GM21529 (cell line): ENCODE results near the gene LSP1.
A peak's percentile ranks its signal among the peaks of the same experiment; 100 is the strongest.
"Not testable (repeated sequence)": the region's sequence is repeated elsewhere in the genome, so short reads cannot be mapped to it uniquely, and the experiment has no call there.

Experiments
- ATAC-seq: cut with Tn5 transposase; IDR thresholded peaks from one replicate; pipeline ENCODE4 v1.9.1; 2021; ENCODE audit not compliant: unreplicated experiment

Gene LSP1

GRCh38 chr11:1875093-1875850, 22.4 kb downstream of the LSP1 start:
- ATAC-seq: no peak

GRCh38 chr11:1875851-1876301, 23.0 kb downstream of the LSP1 start:
- ATAC-seq: not testable (repeated sequence)

GRCh38 chr11:1876361-1877063, 23.6 kb downstream of the LSP1 start:
- no peak for ATAC-seq

GRCh38 chr11:1877211-1878136, 24.6 kb downstream of the LSP1 start:
- no peak for ATAC-seq

GRCh38 chr11:1878137-1879031, 25.5 kb downstream of the LSP1 start:
- ATAC-seq: no peak

GRCh38 chr11:1879342-1879940, 26.6 kb downstream of the LSP1 start:
- ATAC-seq: no peak

- ATAC-seq: no peak
Measured at GRCh38 chr11:1879941-1880720, 27.2 kb downstream of the LSP1 start.

- ATAC-seq: no peak
Measured at GRCh38 chr11:1880746-1881441, 28.0 kb downstream of the LSP1 start.

GRCh38 chr11:1881442-1882264, 28.8 kb downstream of the LSP1 start:
- peak; percentile 16 for ATAC-seq

- ATAC-seq: peak; percentile 70
Measured at GRCh38 chr11:1882265-1883238, 29.7 kb downstream of the LSP1 start.

- ATAC-seq: no peak
Measured at GRCh38 chr11:1883346-1884302, 30.7 kb downstream of the LSP1 start.

GRCh38 chr11:1884303-1884700, 31.4 kb downstream of the LSP1 start:
- no peak for ATAC-seq

GRCh38 chr11:1886551-1886950, 33.7 kb downstream of the LSP1 start:
- ATAC-seq: not testable (repeated sequence)

- ATAC-seq: no peak
Measured at GRCh38 chr11:1887451-1888346, 34.8 kb downstream of the LSP1 start.
